Activated B cell treated with CpG ODN at 0.5 μM for 24 hours (primary cell): Measurements from ENCODE around the gene EPHA10. TPM values are rescaled to one million over a fixed set of nuclear protein-coding genes. Genes with fewer than 3 reads are reported as not detected.

ENCODE experiments used
- ATAC-seq: fragments of 200-7000 bp; cut with Tn5 transposase; one replicate; pipeline ENCODE4 v1.10.0; 2021; ENCODE audit warnings: low read depth, mild to moderate bottlenecking, moderate library complexity
- CTCF ChIA-PET: fragments of 350-600 bp; sonication (Branson Sonifier 250); formaldehyde crosslinking; loops from one replicate; lab custom pipeline; 2021; ENCODE audit warnings: antibody characterized with exemption; lab: Charles Lee
- POLR2A ChIA-PET: fragments of 350-600 bp; sonication (Branson Sonifier 250); formaldehyde crosslinking; loops from one replicate; lab custom pipeline; 2021; ENCODE audit warnings: antibody characterized with exemption; lab: Charles Lee
- DNase-seq: peaks from one replicate; pipeline ENCODE4 v3.0.0; 2022
- H3K27ac Mint-ChIP-seq: one replicate; pipeline ENCODE4 v1.8.0; 2020; ENCODE audit warnings: mixed read lengths
- H3K27me3 Mint-ChIP-seq: one replicate; pipeline ENCODE4 v1.8.0; 2021; ENCODE audit warnings: mixed read lengths
- H3K36me3 Mint-ChIP-seq: one replicate; pipeline ENCODE4 v1.8.0; 2021; ENCODE audit warnings: low read depth, mixed read lengths
- H3K4me1 Mint-ChIP-seq: one replicate; pipeline ENCODE4 v1.8.0; 2021; ENCODE audit warnings: mixed read lengths
- H3K4me3 Mint-ChIP-seq: one replicate; pipeline ENCODE4 v1.8.0; 2020; ENCODE audit warnings: mild to moderate bottlenecking, mixed read lengths
- H3K9me3 Mint-ChIP-seq: one replicate; pipeline ENCODE4 v1.8.0; 2020; ENCODE audit warnings: mixed read lengths
- CTCF ChIP-seq: fragments of 200-600 bp; IDR thresholded peaks from one replicate; pipeline ENCODE4 v1.8.0; 2022; ENCODE audit warnings: antibody characterized with exemption, mild to moderate bottlenecking
- intact Hi-C: fragments of 100-400 bp; cut with micrococcal nuclease; formaldehyde crosslinking; loops from one replicate; pipeline ENCODE4 v1.15.1; 2024
- total RNA-seq: library from RNA; stranded (reverse); gene quantifications from 2 replicates; pipeline ENCODE4 v1.2.3, GENCODE V29; 2022

EPHA10 gene
- total RNA-seq, 1 donor from 2014 or later, result 0.27 TPM

- H3K27ac Mint-ChIP-seq, result peak overlapping the region; percentile 77
- intact Hi-C loops, result loop anchor here (1.0 to 2.0 kb wide), 4 partner anchors 79 to 227 kb away; partner anchors contain the start of gene GNL2
- H3K9me3 Mint-ChIP-seq, result no peaks in the 10 kb centered on the region
- POLR2A ChIA-PET, result interaction anchor here (2.1 to 2.4 kb wide), 2 partner anchors 9 to 79 kb away, joined by 9 read pairs; a partner anchor contains a TSS
- CTCF ChIA-PET, result interaction anchor here (0.6 to 8.9 kb wide), 17 partner anchors 8 to 979 kb away, joined by 3 to 181 read pairs (median 4); partner anchors contain the start of genes GNL2, MEAF6 and MTF1
- H3K4me1 Mint-ChIP-seq, result peaks cover 6% of the 10 kb centered on the region
- no peaks in the 10 kb centered on the region for H3K27me3 Mint-ChIP-seq
- ATAC-seq (peak; percentile 96), DNase-seq (peak; percentile 59)
- peaks cover 53% of the 10 kb centered on the region for H3K36me3 Mint-ChIP-seq
- TF ChIP-seq CTCF, result peak; percentile 91
- H3K4me3 Mint-ChIP-seq, result no peak overlapping the region
Measured at GRCh38 chr1:37682334-37682987, 82.5 kb downstream of the EPHA10 start.

- Mint-ChIP-seq H3K4me1 (peaks cover 22% of the 10 kb centered on the region), H3K9me3 (no peaks in the 10 kb centered on the region), H3K4me3 (no peak overlapping the region), H3K27ac (no peak overlapping the region), H3K27me3 (no peaks in the 10 kb centered on the region), H3K36me3 (peaks cover 43% of the 10 kb centered on the region)
- TF ChIP-seq CTCF, result no peak
- no peak for ATAC-seq
- no peak for DNase-seq
- ChIA-PET POLR2A (interaction anchor here (0.6 to 2.4 kb wide), 3 partner anchors 10 to 171 kb away, joined by 4 to 9 read pairs (median 9); a partner anchor contains a TSS), CTCF (interaction anchor here (1.2 to 8.9 kb wide), 6 partner anchors 22 to 194 kb away, joined by 4 to 181 read pairs (median 10); no protein-coding TSS in a partner anchor)
- intact Hi-C loops, result no loop called here
Measured at GRCh38 chr1:37680933-37681332, 84.0 kb downstream of the EPHA10 start.

GRCh38 chr1:37677808-37678207 is 87.1 kb downstream of the EPHA10 start:
- H3K9me3 Mint-ChIP-seq, result no peaks in the 10 kb centered on the region
- ATAC-seq (no peak), DNase-seq (no peak)
- H3K36me3 Mint-ChIP-seq, result peaks cover 15% of the 10 kb centered on the region
- CTCF ChIA-PET, result interaction anchor here (1.6 to 8.9 kb wide), 2 partner anchors 13 to 77 kb away, joined by 4 to 181 read pairs; a partner anchor contains a TSS
- H3K4me3 Mint-ChIP-seq, result no peak overlapping the region
- no peak for TF ChIP-seq CTCF
- intact Hi-C loops, result no loop called here
- no peaks in the 10 kb centered on the region for H3K27me3 Mint-ChIP-seq
- H3K27ac Mint-ChIP-seq, result no peak overlapping the region
- peaks cover 31% of the 10 kb centered on the region for H3K4me1 Mint-ChIP-seq
- POLR2A ChIA-PET, result interaction anchor here (2.7 kb wide), 1 partner anchor 13 kb away, joined by 10 read pairs; the partner anchor contains the start of gene CDCA8

GRCh38 chr1:37677143-37677439 is 87.8 kb downstream of the EPHA10 start:
- H3K36me3 Mint-ChIP-seq, result peaks cover 8% of the 10 kb centered on the region
- intact Hi-C loops, result no loop called here
- peak overlapping the region; percentile 92 for H3K27ac Mint-ChIP-seq
- ChIA-PET POLR2A (interaction anchor here (2.7 kb wide), 1 partner anchor 14 kb away, joined by 10 read pairs; the partner anchor contains the start of gene CDCA8), CTCF (interaction anchor here (1.6 to 3.3 kb wide), 2 partner anchors 13 to 73 kb away, joined by 4 to 15 read pairs; a partner anchor contains a TSS)
- H3K27me3 Mint-ChIP-seq, result peaks cover 3% of the 10 kb centered on the region
- TF ChIP-seq CTCF, result no peak
- no peaks in the 10 kb centered on the region for H3K9me3 Mint-ChIP-seq
- no peak overlapping the region for H3K4me3 Mint-ChIP-seq
- peaks cover 29% of the 10 kb centered on the region for H3K4me1 Mint-ChIP-seq
- ATAC-seq (no peak), DNase-seq (no peak)
